Left lung (tissue), 10 donors: ENCODE results near the gene ZNF628. TPM values are rescaled to one million over a fixed set of nuclear protein-coding genes. Genes with fewer than 3 reads are reported as not detected.

Source experiments
- ATAC-seq: fragments of 200-7000 bp; cut with Tn5 transposase; one replicate; pipeline ENCODE4 v1.9.1; 2020; ENCODE audit warnings: moderate library complexity
- DNase-seq, 4 donors: peaks; one replicate each; pipeline ENCODE4 v3.0.0-alpha.2; 2013 to 2020
- H3K27ac ChIP-seq, 2 donors: fragments of 200-600 bp; sonication (generic) in 1 of 2; one replicate each; pipeline versions ENCODE4 v1.5.0 to v1.8.0; 2020 to 2021
- H3K27me3 ChIP-seq, 2 donors: fragments of 200-600 bp; sonication (generic) in 1 of 2; one replicate each; pipeline versions ENCODE4 v1.5.0 to v1.8.0; 2020 to 2021
- H3K36me3 ChIP-seq, 2 donors: fragments of 200-600 bp; sonication (generic) in 1 of 2; one replicate each; pipeline versions ENCODE4 v1.5.0 to v1.8.0; 2020 to 2021
- H3K4me1 ChIP-seq, 2 donors: fragments of 200-600 bp; one replicate each; pipeline ENCODE4 v1.8.0; 2021
- H3K4me3 ChIP-seq, 2 donors: fragments of 200-600 bp; sonication (generic) in 1 of 2; one replicate each; pipeline versions ENCODE4 v1.5.0 to v1.8.0; 2020 to 2021; ENCODE audit warnings: mild to moderate bottlenecking in 1 of 2
- H3K9me3 ChIP-seq, 2 donors: fragments of 200-600 bp; sonication (generic) in 1 of 2; one replicate each; pipeline versions ENCODE4 v1.5.0 to v1.8.0; 2020 to 2021
- CTCF ChIP-seq, 2 donors: fragments of 200-600 bp; sonication (generic) in 1 of 2; IDR thresholded peaks; one replicate each; pipeline versions ENCODE4 v1.5.0 to v1.8.0; 2021; ENCODE audit warnings: antibody characterized with exemption in 2 of 2
- intact Hi-C, 2 donors: fragments of 100-400 bp; cut with DNase I; formaldehyde crosslinking; loops; one replicate each; pipeline versions ENCODE4 v1.11.2 to v1.14.2; 2022
- polyA plus RNA-seq, 6 donors: library from polyadenylated mRNA; unstranded; fragments of 120-200 nt; gene quantifications; one replicate each; pipeline ENCODE4 v1.2.1, GENCODE V29; 2013; ENCODE audit not compliant: insufficient read length in 6 of 6
- total RNA-seq, 2 donors: library from RNA; stranded (reverse); fragmentation: NEBNext Ultra II Directional; extraction: Animal tissue kit (Norgen Biotek cat#: 25700); gene quantifications; one replicate each; pipeline ENCODE4 v1.2.1, GENCODE V29; 2021
- donor health status: DM: no; HTN: yes; CAD: no.
- donor health status: DM: no; HTN: no; CAD: no.

Gene ZNF628
- total and polyA plus RNA-seq, 8 donors: 1.6 to 9.5 (median 3.7) TPM

- intact Hi-C loops: no loop called here
- Histone ChIP-seq H3K27ac (no peak overlapping the region), H3K9me3 (no peaks in the 10 kb centered on the region), H3K4me1 (peaks cover 0 to 7% of the 10 kb centered on the region in 2 donors), H3K36me3 (no peaks in the 10 kb centered on the region), H3K4me3 (no peak overlapping the region), H3K27me3 (peaks cover 0 to 24% of the 10 kb centered on the region in 2 donors)
- ATAC-seq (no peak), DNase-seq (no peak)
- no peak for TF ChIP-seq CTCF (IDR thresholded peaks at IDR 0.05)
These were observed 49.1 kb downstream of the ZNF628 start for GRCh38 chr19:55525289-55526101.

- Histone ChIP-seq H3K4me1 (peaks cover 0 to 7% of the 10 kb centered on the region in 2 donors), H3K27me3 (peaks cover 0 to 24% of the 10 kb centered on the region in 2 donors), H3K36me3 (no peaks in the 10 kb centered on the region), H3K9me3 (no peaks in the 10 kb centered on the region), H3K4me3 (no peak overlapping the region), H3K27ac (no peak overlapping the region)
- TF ChIP-seq CTCF (IDR thresholded peaks at IDR 0.05): no peak
- DNase-seq (peak in 3 of 4 donors; percentile 59 to 84 (median 63)), ATAC-seq (peak; percentile 81)
- intact Hi-C loops: no loop called here
These were observed 50.1 kb downstream of the ZNF628 start for GRCh38 chr19:55526216-55527196.

- peaks cover 0 to 24% of the 10 kb centered on the region in 2 donors for H3K27me3 ChIP-seq
- intact Hi-C loops: no loop called here
- no peak overlapping the region for H3K4me3 ChIP-seq
- ATAC-seq (no peak), DNase-seq (no peak)
- peaks cover 0 to 7% of the 10 kb centered on the region in 2 donors for H3K4me1 ChIP-seq
- no peaks in the 10 kb centered on the region for H3K9me3 ChIP-seq
- no peak for TF ChIP-seq CTCF (IDR thresholded peaks at IDR 0.05)
- H3K36me3 ChIP-seq: no peaks in the 10 kb centered on the region
- H3K27ac ChIP-seq: no peak overlapping the region
These were observed 51.0 kb downstream of the ZNF628 start for GRCh38 chr19:55527197-55528029.

GRCh38 chr19:55528030-55528803, 51.8 kb downstream of the ZNF628 start:
- Histone ChIP-seq H3K27ac (no peak overlapping the region), H3K27me3 (peaks cover 0 to 24% of the 10 kb centered on the region in 2 donors), H3K36me3 (no peaks in the 10 kb centered on the region), H3K4me1 (peaks cover 0 to 7% of the 10 kb centered on the region in 2 donors), H3K4me3 (no peak overlapping the region), H3K9me3 (no peaks in the 10 kb centered on the region)
- ATAC-seq (no peak), DNase-seq (no peak)
- intact Hi-C loops: no loop called here
- TF ChIP-seq CTCF (IDR thresholded peaks at IDR 0.05): no peak
